Stimulated activated CD4-positive, alpha-beta T cell treated with anti-CD3 and anti-CD28 coated beads, TNF-alpha, amount 100 ng/mL, for 24 hours (primary cell): ENCODE measurements around the gene JAK2.
"Not testable (repeated sequence)": the region's sequence is repeated elsewhere in the genome, so short reads cannot be mapped to it uniquely, and the experiment has no call there.

Source experiments
- DNase-seq, 3 experiments: peaks; one replicate each; pipeline ENCODE4 v3.0.0-alpha.2; 2020; ENCODE audit warnings: low read depth in 3 of 3

The JAK2 gene

DNA sequence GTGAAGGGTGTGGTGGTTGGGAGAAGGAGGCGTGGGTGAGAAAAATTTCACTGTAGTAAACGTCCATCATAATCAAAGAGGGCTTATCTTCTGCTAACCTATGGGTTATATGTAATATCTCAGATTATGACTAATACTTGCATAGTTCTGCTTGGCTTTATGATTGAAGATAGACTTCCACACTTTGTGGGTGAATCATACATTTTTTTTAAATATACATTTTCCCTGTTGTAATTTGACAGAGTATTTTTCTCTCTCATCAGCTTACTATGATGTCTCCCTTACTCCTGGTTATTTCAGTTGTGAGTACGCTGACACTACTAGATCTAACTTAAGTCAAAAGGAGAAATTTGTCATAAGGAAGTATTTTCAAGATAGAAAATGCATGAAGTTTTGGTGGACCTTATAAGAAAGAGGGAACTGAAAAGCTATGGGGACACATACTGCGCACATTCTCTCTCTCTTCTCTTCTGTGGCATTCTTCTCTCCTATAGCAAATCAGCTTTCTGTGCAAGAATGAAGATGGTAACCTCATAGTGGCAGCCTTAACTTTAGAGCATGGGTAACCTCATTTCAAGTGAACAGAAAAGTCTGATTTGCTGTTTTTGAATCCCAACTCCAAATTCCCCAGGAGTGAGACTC is 4.9 kb upstream of the JAK2 start:
- no peak for DNase-seq

GRCh38 chr9:4982721-4983482 is 2.2 kb upstream of the JAK2 start:
- DNase-seq, result no peak

GRCh38 chr9:4983601-4984165 is 1.4 kb upstream of the JAK2 start:
- no peak for DNase-seq

- DNase-seq, result no peak
Measured at GRCh38 chr9:4984171-4984620, 876 bp upstream of the JAK2 start.

DNA sequence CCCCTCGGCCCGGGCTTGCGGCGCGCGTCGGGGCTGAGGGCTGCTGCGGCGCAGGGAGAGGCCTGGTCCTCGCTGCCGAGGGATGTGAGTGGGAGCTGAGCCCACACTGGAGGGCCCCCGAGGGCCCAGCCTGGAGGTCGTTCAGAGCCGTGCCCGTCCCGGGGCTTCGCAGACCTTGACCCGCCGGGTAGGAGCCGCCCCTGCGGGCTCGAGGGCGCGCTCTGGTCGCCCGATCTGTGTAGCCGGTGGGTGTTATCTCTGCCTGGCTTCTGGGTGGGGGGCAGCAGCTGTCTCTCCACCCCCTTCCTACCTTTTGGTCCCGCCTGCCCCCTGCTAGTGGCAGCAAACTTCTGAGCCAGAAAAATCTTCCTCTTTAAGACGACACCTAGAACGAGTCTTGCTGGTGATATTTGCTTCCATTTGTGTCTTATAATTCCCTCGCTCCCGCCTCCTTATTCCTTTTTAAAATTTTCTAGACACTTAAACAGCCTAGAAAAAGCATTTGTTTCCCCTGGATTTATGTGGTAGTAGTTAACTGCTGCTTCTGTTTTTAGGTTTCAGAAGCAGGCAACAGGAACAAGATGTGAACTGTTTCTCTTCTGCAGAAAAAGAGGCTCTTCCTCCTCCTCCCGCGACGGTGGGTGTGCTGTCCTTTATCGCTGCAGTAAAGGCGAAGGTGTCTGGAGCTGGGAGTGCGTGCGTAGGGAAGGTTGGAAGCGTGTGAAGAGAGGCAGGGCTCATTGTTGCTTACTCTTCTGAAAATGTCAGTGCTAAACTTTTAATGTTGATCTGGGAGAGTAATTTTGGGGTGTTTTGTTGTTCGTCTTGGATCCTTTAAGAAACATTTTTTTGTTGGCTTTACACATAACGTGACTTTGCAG is 554 bp downstream of the JAK2 start:
- DNase-seq, result peak in 1 of 3 experiments; percentile 37

DNA sequence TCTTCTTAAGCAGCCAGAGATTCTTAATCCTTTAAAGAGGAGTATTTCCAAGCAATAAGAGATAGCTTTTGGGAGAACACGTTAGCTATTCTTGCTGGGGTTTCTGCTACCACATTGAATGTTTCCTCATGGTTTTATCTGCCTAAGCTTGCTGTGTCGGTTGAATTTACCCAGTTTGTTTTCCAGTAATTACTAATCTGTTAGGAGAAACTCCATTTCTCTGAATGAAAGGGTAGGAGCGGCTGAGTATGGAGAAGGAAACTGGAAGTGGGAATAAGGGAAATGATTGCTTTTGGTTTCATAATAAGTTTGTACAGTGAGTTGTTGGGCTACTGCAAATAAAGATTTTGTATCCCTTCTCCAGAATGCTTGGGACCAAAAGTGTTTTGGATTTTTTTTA is 1.2 kb downstream of the JAK2 start:
- DNase-seq, result no peak

- DNase-seq, result no peak
Measured at GRCh38 chr9:4986783-4987182, 1.7 kb downstream of the JAK2 start.

- peak in 1 of 3 experiments; percentile 62 for DNase-seq
Measured at GRCh38 chr9:4987961-4988421, 2.9 kb downstream of the JAK2 start.

- no peak for DNase-seq
Measured at GRCh38 chr9:4992872-4993271, 7.8 kb downstream of the JAK2 start.

- DNase-seq, result no peak
Measured at GRCh38 chr9:4994166-4994890, 9.3 kb downstream of the JAK2 start.

- no peak for DNase-seq
Measured at GRCh38 chr9:4997196-4997595, 12.1 kb downstream of the JAK2 start.

DNA sequence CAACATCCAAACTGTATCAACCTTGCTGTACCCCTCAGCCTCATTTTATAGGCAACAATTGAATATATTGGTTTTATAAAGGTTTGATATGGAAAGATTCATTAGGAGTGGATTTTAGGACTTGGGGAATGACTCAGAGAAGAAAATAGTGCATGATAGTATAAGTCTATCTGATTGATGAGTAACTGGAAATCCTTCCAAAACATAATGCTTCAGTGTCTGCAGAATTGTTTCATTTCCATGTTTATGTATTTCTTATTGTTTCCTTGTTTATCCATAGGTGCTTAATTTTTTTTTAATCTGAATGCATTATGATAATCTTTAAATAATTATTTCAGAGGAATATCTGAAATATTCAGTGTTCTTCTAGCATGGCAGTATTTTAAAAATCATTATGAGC is 12.6 kb downstream of the JAK2 start:
- no peak for DNase-seq

GRCh38 chr9:5002811-5003210 is 17.7 kb downstream of the JAK2 start:
- DNase-seq, result no peak

- no peak for DNase-seq
Measured at GRCh38 chr9:5004481-5004880, 19.4 kb downstream of the JAK2 start.

GRCh38 chr9:5008202-5008601 is 23.1 kb downstream of the JAK2 start:
- no peak for DNase-seq

DNA sequence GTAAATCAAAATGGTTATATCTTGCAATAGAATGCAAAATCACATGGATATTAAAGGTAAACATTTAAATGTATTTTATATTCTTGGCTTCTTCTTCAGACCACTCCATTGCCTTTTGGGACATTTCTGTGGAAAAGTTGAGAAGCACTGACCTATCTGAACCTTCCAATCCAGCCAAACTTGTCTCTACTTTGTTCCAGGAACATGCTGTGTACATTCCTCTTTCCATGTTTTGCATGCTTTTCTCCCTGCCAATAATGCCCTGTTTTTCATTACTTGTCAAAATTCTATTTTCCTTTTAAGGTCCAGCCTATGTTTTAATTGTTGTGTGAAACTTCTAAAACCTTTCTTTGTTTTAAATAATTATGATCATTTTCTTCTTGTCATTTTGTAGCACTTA is 28.3 kb downstream of the JAK2 start:
- no peak for DNase-seq

DNA sequence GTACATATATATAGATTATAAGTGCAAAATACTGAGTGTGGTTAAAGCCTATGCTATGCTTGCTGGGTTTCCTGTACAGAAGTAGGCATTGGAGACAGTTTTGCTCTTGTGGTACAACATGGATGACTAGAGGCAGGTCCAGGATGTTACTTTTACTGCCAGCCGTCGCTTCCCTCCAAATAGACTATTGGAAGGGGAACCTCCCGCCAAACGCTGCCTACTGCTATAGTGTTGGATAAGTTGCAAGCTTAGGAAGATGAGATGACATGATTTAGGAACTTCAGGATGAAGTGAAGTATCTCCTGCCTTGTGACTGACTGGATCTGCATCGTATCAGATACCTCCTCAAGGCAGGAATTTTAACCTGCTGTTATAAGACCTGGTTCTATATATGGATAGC is 30.9 kb downstream of the JAK2 start:
- DNase-seq, result no peak

DNA sequence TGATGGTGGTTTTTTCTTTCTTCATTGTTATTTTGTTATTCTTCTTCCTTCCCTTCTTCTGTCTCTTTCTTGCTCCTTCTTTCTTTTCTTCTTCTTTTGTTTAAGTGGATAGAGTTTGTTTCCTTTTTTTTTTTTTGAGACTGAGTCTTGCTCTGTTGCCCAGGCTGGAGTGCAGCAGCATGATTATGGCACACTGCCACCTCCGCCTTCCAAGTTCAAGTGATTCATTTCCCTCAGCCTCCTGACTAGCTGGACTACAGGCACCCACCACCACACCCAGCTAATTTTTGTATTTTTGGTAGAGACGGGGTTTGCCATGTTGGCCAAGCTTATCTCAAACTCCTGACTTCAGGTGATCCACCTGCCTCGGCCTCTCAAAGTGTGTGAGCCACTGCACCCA is 40.3 kb downstream of the JAK2 start:
- DNase-seq, result no peak

DNA sequence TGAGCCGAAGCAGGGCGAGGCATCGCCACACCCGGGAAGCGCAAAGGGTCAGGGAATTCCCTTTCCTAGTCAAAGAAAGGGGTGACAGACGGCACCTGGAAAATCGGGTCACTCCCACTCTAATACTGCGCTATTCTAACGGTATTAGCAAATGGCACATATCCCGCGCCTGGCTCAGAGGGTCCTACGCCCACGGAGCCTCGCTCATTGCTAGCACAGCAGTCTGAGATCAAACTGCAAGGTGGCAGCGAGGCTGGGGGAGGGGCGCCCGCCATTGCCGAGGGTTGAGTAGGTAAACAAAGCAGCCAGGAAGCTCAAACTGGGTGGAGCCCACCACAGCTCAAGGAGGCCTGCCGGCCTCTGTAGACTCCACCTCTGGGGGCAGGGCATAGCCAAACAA is 46.9 kb downstream of the JAK2 start:
- not testable (repeated sequence) for DNase-seq

DNA sequence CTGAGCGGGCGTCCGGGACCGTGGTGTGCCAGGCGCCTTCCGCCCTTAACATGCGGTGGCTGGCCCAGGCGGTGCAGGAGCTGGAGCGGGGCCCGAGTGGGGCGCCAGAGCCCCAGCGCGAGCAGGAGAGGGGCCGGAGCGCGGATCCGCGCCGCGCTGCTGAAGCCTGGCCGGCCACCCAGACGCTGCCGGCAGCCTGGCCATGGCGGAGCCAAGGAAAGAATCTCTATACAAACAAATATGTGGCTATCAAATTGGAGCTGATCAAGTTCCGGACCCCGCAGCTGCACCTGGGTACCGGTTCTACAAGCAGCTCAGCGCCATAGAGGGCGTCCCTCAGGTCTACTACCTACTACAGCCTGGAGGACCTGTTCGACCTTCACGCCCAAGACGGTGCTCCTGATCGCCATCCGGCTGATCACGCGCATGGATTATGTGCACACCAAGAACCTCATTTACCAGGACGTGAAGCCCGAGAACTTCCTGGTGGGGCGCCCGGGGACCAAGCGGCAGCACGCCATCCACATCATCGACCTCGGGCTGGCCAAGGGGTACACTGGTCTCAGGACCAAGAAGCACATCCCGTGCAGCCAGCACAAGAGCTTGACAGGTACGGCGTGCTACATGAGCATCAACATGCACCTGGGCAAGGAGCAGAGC is 55.8 kb downstream of the JAK2 start:
- no peak for DNase-seq
